NT2/D1 (cell line): ENCODE data around the gene MARK3.

Source experiments
- DNase-seq: peaks from one replicate; pipeline ENCODE4 v3.0.0-alpha.2; 2011; ENCODE audit warnings: low read depth, low spot score
- H3K27me3 ChIP-seq: 2 replicates; pipeline ENCODE4 v1.6.0; 2011; ENCODE audit warnings: mild to moderate bottlenecking; ENCODE audit not compliant: insufficient read length, insufficient read depth
- H3K36me3 ChIP-seq: 2 replicates; pipeline ENCODE4 v1.6.1; 2011; ENCODE audit warnings: mild to moderate bottlenecking, low read length, mixed read lengths; ENCODE audit not compliant: insufficient read depth, insufficient read length
- H3K4me1 ChIP-seq: 2 replicates; pipeline ENCODE4 v1.5.1; 2011; ENCODE audit not compliant: insufficient read depth, insufficient read length
- H3K4me3 ChIP-seq: 2 replicates; pipeline ENCODE4 v1.5.1; 2011; ENCODE audit warnings: low read depth; ENCODE audit not compliant: insufficient read length
- H3K9ac ChIP-seq: 2 replicates; pipeline ENCODE4 v1.6.0; 2011; ENCODE audit warnings: low read depth; ENCODE audit not compliant: insufficient read length
- H3K9me3 ChIP-seq: 2 replicates; pipeline ENCODE4 v1.5.1; 2011; ENCODE audit warnings: mild to moderate bottlenecking, low read length; ENCODE audit not compliant: insufficient read depth
- SUZ12 ChIP-seq: IDR thresholded peaks from 2 replicates; pipeline ENCODE4 v1.6.1; 2011; ENCODE audit not compliant: insufficient read length, insufficient read depth; ENCODE audit errors: extremely low read depth
- YY1 ChIP-seq: IDR thresholded peaks from 2 replicates; pipeline ENCODE4 v1.6.1; 2011; ENCODE audit not compliant: insufficient read length, insufficient read depth
- ZNF274 ChIP-seq: IDR thresholded peaks from 2 replicates; pipeline ENCODE4 v1.6.1; 2011; ENCODE audit warnings: mild to moderate bottlenecking, low read depth, low read length

Gene MARK3

DNA sequence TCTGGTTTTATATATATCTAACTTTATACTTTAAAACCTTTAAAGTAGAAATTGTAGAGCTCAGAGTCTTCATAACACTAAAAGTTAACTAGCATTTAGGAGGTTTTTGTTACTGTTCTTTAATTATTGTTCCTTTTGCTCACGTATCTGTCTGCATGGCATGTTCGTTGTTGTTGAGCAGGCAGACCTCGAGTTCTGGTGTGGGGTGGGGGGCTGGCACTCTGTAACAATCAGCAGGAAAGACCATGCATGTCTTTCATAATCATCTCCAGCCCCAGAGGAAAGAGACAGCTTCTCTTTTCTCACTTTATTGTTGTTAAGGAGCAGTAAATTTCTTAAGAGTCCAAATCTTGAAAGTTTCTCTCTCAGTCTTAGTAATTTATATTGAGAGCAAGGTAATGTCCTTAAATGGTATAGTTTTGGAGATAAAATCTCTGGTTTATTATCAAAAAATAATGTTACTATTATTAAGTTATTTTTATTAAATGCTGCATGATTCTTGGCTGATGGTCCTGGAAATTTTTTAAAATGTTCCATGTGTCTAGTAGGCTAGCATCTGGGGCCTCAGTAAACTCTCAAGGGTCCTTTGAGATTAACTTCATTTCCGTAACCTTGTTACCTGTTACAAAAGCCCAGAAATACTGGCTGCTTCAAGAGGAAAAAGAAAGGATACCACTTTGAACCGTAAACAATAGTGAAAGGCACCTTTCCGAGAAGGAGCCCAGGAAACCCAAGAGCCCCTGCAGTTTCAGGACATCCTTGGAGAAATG, 107.1 kb downstream of the MARK3 start:
- peaks cover 2% of the 10 kb centered on the region for H3K4me1 ChIP-seq
- H3K4me3 ChIP-seq = no peak overlapping the region
- H3K27me3 ChIP-seq = no peaks in the 10 kb centered on the region
- no peak for DNase-seq
- H3K36me3 ChIP-seq = peaks cover 55% of the 10 kb centered on the region
- TF ChIP-seq YY1 (no peak), SUZ12 (no peak)
- no peak overlapping the region for H3K9ac ChIP-seq
- H3K9me3 ChIP-seq = no peaks in the 10 kb centered on the region

- no peak for DNase-seq
- Histone ChIP-seq H3K4me1 (peaks cover 2% of the 10 kb centered on the region), H3K36me3 (peaks cover 50% of the 10 kb centered on the region), H3K9me3 (no peaks in the 10 kb centered on the region), H3K4me3 (no peak overlapping the region), H3K9ac (no peak overlapping the region), H3K27me3 (no peaks in the 10 kb centered on the region)
- no peak for TF ChIP-seq YY1
- no peak for TF ChIP-seq ZNF274
- no peak for TF ChIP-seq SUZ12
Measured at GRCh38 chr14:103495854-103496253, 110.6 kb downstream of the MARK3 start.

GRCh38 chr14:103496776-103497175, 111.6 kb downstream of the MARK3 start:
- Histone ChIP-seq H3K4me3 (no peak overlapping the region), H3K4me1 (peaks cover 3% of the 10 kb centered on the region), H3K36me3 (peaks cover 55% of the 10 kb centered on the region), H3K9me3 (no peaks in the 10 kb centered on the region), H3K27me3 (no peaks in the 10 kb centered on the region), H3K9ac (no peak overlapping the region)
- no peak for TF ChIP-seq SUZ12
- no peak for TF ChIP-seq ZNF274
- no peak for TF ChIP-seq YY1
- no peak for DNase-seq

- Histone ChIP-seq H3K36me3 (peaks cover 66% of the 10 kb centered on the region), H3K9ac (no peak overlapping the region), H3K4me1 (peaks cover 3% of the 10 kb centered on the region), H3K27me3 (no peaks in the 10 kb centered on the region), H3K9me3 (no peaks in the 10 kb centered on the region), H3K4me3 (no peak overlapping the region)
- TF ChIP-seq SUZ12 (no peak), YY1 (no peak), ZNF274 (no peak)
- DNase-seq = no peak
Measured at GRCh38 chr14:103499709-103500108, 114.5 kb downstream of the MARK3 start.

GRCh38 chr14:103500148-103500990, 115.2 kb downstream of the MARK3 start:
- Histone ChIP-seq H3K27me3 (no peaks in the 10 kb centered on the region), H3K9me3 (no peaks in the 10 kb centered on the region), H3K9ac (no peak overlapping the region), H3K4me3 (no peak overlapping the region), H3K36me3 (peaks cover 66% of the 10 kb centered on the region), H3K4me1 (peaks cover 3% of the 10 kb centered on the region)
- peak; percentile 58 for DNase-seq
- TF ChIP-seq YY1 = no peak
- no peak for TF ChIP-seq SUZ12
- TF ChIP-seq ZNF274 = no peak

- DNase-seq = no peak
- Histone ChIP-seq H3K9me3 (no peaks in the 10 kb centered on the region), H3K4me3 (no peak overlapping the region), H3K9ac (no peak overlapping the region), H3K4me1 (peaks cover 1% of the 10 kb centered on the region), H3K27me3 (no peaks in the 10 kb centered on the region), H3K36me3 (peaks cover 62% of the 10 kb centered on the region)
- TF ChIP-seq ZNF274 = no peak
- no peak for TF ChIP-seq YY1
- no peak for TF ChIP-seq SUZ12
Measured at GRCh38 chr14:103501041-103501870, 116.0 kb downstream of the MARK3 start.
